GM12878 (cell line): Measurements from ENCODE around the gene MRAP2.

Experiments
- BHLHE40 ChIP-seq, 2 experiments: fragments of 450-650 bp in 1 of 2; IDR thresholded peaks; 2 replicates each; pipeline ENCODE4 v1.6.1; 2011 to 2017; ENCODE audit warnings: low read depth in 2 of 2, borderline replicate concordance in 1 of 2, improper control_type of control experiment in 1 of 2, low read length in 1 of 2, mild to moderate bottlenecking in 1 of 2
- CBFB ChIP-seq: IDR thresholded peaks from 2 replicates; pipeline ENCODE4 v1.6.1; 2016; ENCODE audit warnings: antibody characterized with exemption, low read depth
- CREB1 ChIP-seq: IDR thresholded peaks from 2 replicates; pipeline ENCODE4 v1.6.1; 2012; ENCODE audit warnings: low read depth, mild to moderate bottlenecking, inconsistent platforms
- MYC ChIP-seq: IDR thresholded peaks from 2 replicates; pipeline ENCODE4 v1.6.1; 2011; ENCODE audit warnings: mild to moderate bottlenecking, low read length, moderate library complexity, inconsistent platforms; ENCODE audit not compliant: insufficient read depth, insufficient replicate concordance, insufficient read length, severe bottlenecking
- RAD21 ChIP-seq: IDR thresholded peaks from 2 replicates; pipeline ENCODE4 v1.6.1; 2011; ENCODE audit warnings: mild to moderate bottlenecking, low read depth, low read length, moderate library complexity; ENCODE audit not compliant: insufficient read depth
- RCOR1 ChIP-seq: conservative IDR thresholded peaks from 2 replicates; pipeline ENCODE4 v1.6.1; 2012; ENCODE audit warnings: low read depth, low read length, improper control_type of control experiment
- ZNF274 ChIP-seq: IDR thresholded peaks from one replicate; pipeline ENCODE4 v1.8.0; 2011; ENCODE audit not compliant: insufficient read length, insufficient read depth
- TF ChIP-seq, protein P1 (sequence below), 3 experiments: IDR thresholded peaks in 2 of 3; conservative IDR thresholded peaks in 1 of 3; 2 replicates each; pipeline ENCODE4 v1.5.1; 2011; ENCODE audit warnings: low read depth in 3 of 3, low read length in 3 of 3, mild to moderate bottlenecking in 3 of 3, control low read depth in 2 of 3, moderate library complexity in 2 of 3, inconsistent platforms in 1 of 3, mixed read lengths in 1 of 3; ENCODE audit not compliant: control insufficient read depth in 2 of 3, insufficient read depth in 1 of 3; ENCODE audit errors: extremely low read depth in 1 of 3

DNA sequence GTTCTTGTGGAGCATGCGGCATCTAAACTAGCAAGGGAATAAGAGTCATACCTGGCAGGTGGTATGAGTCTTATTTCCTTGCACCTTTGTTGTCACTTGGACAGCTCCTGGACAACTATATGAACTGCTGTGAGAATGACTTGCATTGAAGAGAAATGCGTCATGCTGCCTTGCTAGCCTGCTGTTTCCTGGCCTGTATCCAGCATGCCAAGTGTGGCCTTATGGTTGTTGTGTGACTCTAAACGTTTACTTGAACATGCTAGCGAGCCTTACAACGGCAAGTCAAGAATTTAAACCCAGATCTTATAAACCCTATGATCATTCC lies 103.4 kb downstream of the MRAP2 start:
- no peak for TF ChIP-seq MYC
- TF ChIP-seq BHLHE40 (IDR thresholded peaks at IDR 0.05; ENCODE audit: borderline replicate concordance in 1 of 2, low read depth in 2 of 2, low read length in 1 of 2): no peak
- TF ChIP-seq RAD21: no peak
- TF ChIP-seq RCOR1: no peak
- TF ChIP-seq CBFB: no peak
- TF ChIP-seq, protein P1, sequence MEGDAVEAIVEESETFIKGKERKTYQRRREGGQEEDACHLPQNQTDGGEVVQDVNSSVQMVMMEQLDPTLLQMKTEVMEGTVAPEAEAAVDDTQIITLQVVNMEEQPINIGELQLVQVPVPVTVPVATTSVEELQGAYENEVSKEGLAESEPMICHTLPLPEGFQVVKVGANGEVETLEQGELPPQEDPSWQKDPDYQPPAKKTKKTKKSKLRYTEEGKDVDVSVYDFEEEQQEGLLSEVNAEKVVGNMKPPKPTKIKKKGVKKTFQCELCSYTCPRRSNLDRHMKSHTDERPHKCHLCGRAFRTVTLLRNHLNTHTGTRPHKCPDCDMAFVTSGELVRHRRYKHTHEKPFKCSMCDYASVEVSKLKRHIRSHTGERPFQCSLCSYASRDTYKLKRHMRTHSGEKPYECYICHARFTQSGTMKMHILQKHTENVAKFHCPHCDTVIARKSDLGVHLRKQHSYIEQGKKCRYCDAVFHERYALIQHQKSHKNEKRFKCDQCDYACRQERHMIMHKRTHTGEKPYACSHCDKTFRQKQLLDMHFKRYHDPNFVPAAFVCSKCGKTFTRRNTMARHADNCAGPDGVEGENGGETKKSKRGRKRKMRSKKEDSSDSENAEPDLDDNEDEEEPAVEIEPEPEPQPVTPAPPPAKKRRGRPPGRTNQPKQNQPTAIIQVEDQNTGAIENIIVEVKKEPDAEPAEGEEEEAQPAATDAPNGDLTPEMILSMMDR (IDR thresholded peaks at IDR 0.05 in 2 of 3, conservative IDR thresholded peaks at IDR 0.05 in 1 of 3; ENCODE audit: control insufficient read depth in 2 of 3, extremely low read depth in 1 of 3, insufficient read depth in 1 of 3, low read depth in 3 of 3, low read length in 3 of 3): no peak
- TF ChIP-seq CREB1: no peak
- no peak for TF ChIP-seq ZNF274
